Measurements from ENCODE around the gene CDK4.

CDK4 gene

GRCh38 chr12:57725851-57726150 lies 26.3 kb downstream of the CDK4 start:
- no peak overlapping the region for H3K4ac ChIP-seq (ENCODE audit: low read depth, low read length)
- no peak overlapping the region for H2BK12ac ChIP-seq (ENCODE audit: low read length)
- no peak overlapping the region for H3K14ac ChIP-seq (ENCODE audit: low read length)
- H3K27ac ChIP-seq (ENCODE audit: low read depth, low read length) = no peak overlapping the region
- WGBS (ENCODE audit: extremely low coverage, insufficient coverage, insufficient read length) = no CpG with 5 or more reads among the region's 10 CpGs
- H2AK5ac ChIP-seq (ENCODE audit: low read length) = no peak overlapping the region
- no peak overlapping the region for H4K91ac ChIP-seq (ENCODE audit: low read depth, low read length)
- no peak overlapping the region for H3K18ac ChIP-seq (ENCODE audit: low read length)
- H2AFZ ChIP-seq (ENCODE audit: insufficient read depth, low read length, poor library complexity) = no peak overlapping the region
- H2BK5ac ChIP-seq (ENCODE audit: low read depth, low read length, poor library complexity) = no peak overlapping the region
- H4K8ac ChIP-seq (ENCODE audit: low read depth, low read length) = no peak overlapping the region
- peak overlapping the region; percentile 60 for H3K4me2 ChIP-seq (ENCODE audit: low read length)
- DNase-seq = no peak
- no peak overlapping the region for H3K4me3 ChIP-seq (ENCODE audit: low read depth, low read length)
- peaks cover 7 to 12% of the 10 kb centered on the region in 2 experiments for H3K4me1 ChIP-seq (ENCODE audit: control insufficient read depth in 1 of 2, insufficient read depth in 2 of 2, low read length in 2 of 2)
- H3K27me3 ChIP-seq (ENCODE audit: insufficient read depth, low read length) = peaks cover 26% of the 10 kb centered on the region
- H3K36me3 ChIP-seq (ENCODE audit: control insufficient read depth in 1 of 2, insufficient read depth in 2 of 2, low read length in 2 of 2) = peaks cover 6 to 10% of the 10 kb centered on the region in 2 experiments
- H3K79me1 ChIP-seq (ENCODE audit: low read length) = no peaks in the 10 kb centered on the region
- no peak overlapping the region for H3K9ac ChIP-seq (ENCODE audit: low read length)
- no peak overlapping the region for H3K23ac ChIP-seq (ENCODE audit: low read length)
- peaks cover 19% of the 10 kb centered on the region for H3K9me3 ChIP-seq (ENCODE audit: insufficient read depth, low read depth, low read length)
- H4K12ac ChIP-seq (ENCODE audit: low read depth, low read length) = no peak overlapping the region
- H3K79me2 ChIP-seq (ENCODE audit: control insufficient read depth, insufficient read depth, low read length, poor library complexity) = no peaks in the 10 kb centered on the region
- no peak overlapping the region for H2BK120ac ChIP-seq (ENCODE audit: insufficient read depth, low read length, poor library complexity)

- H3K4me2 ChIP-seq (ENCODE audit: low read length) = no peak overlapping the region
- H3K27ac ChIP-seq (ENCODE audit: low read depth, low read length) = no peak overlapping the region
- no peaks in the 10 kb centered on the region for H3K79me1 ChIP-seq (ENCODE audit: low read length)
- H3K4me1 ChIP-seq (ENCODE audit: control insufficient read depth in 1 of 2, insufficient read depth in 2 of 2, low read length in 2 of 2) = peaks cover 7 to 12% of the 10 kb centered on the region in 2 experiments
- H2BK12ac ChIP-seq (ENCODE audit: low read length) = no peak overlapping the region
- H4K91ac ChIP-seq (ENCODE audit: low read depth, low read length) = no peak overlapping the region
- peaks cover 13 to 17% of the 10 kb centered on the region in 2 experiments for H3K36me3 ChIP-seq (ENCODE audit: control insufficient read depth in 1 of 2, insufficient read depth in 2 of 2, low read length in 2 of 2)
- H3K4ac ChIP-seq (ENCODE audit: low read depth, low read length) = no peak overlapping the region
- H3K18ac ChIP-seq (ENCODE audit: low read length) = no peak overlapping the region
- H4K12ac ChIP-seq (ENCODE audit: low read depth, low read length) = no peak overlapping the region
- no peak overlapping the region for H2BK120ac ChIP-seq (ENCODE audit: insufficient read depth, low read length, poor library complexity)
- no peak overlapping the region for H3K4me3 ChIP-seq (ENCODE audit: low read depth, low read length)
- no CpG with 5 or more reads among the region's 11 CpGs for WGBS (ENCODE audit: extremely low coverage, insufficient coverage, insufficient read length)
- no peak overlapping the region for H3K9ac ChIP-seq (ENCODE audit: low read length)
- peaks cover 26% of the 10 kb centered on the region for H3K27me3 ChIP-seq (ENCODE audit: insufficient read depth, low read length)
- peaks cover 19% of the 10 kb centered on the region for H3K9me3 ChIP-seq (ENCODE audit: insufficient read depth, low read depth, low read length)
- no peak overlapping the region for H3K14ac ChIP-seq (ENCODE audit: low read length)
- no peak for DNase-seq
- no peak overlapping the region for H2AFZ ChIP-seq (ENCODE audit: insufficient read depth, low read length, poor library complexity)
- no peaks in the 10 kb centered on the region for H3K79me2 ChIP-seq (ENCODE audit: control insufficient read depth, insufficient read depth, low read length, poor library complexity)
- H2BK5ac ChIP-seq (ENCODE audit: low read depth, low read length, poor library complexity) = no peak overlapping the region
- H2AK5ac ChIP-seq (ENCODE audit: low read length) = no peak overlapping the region
- no peak overlapping the region for H3K23ac ChIP-seq (ENCODE audit: low read length)
- H4K8ac ChIP-seq (ENCODE audit: low read depth, low read length) = no peak overlapping the region
Observed at GRCh38 chr12:57724936-57725740, 27.0 kb downstream of the CDK4 start.

GRCh38 chr12:57724003-57724935 lies 27.8 kb downstream of the CDK4 start:
- Histone ChIP-seq H2AK5ac (ENCODE audit: low read length) (no peak overlapping the region), H4K12ac (ENCODE audit: low read depth, low read length) (no peak overlapping the region), H3K27ac (ENCODE audit: low read depth, low read length) (no peak overlapping the region), H3K18ac (ENCODE audit: low read length) (no peak overlapping the region), H3K9ac (ENCODE audit: low read length) (no peak overlapping the region), H2BK120ac (ENCODE audit: insufficient read depth, low read length, poor library complexity) (no peak overlapping the region), H3K27me3 (ENCODE audit: insufficient read depth, low read length) (peaks cover 23% of the 10 kb centered on the region), H2BK12ac (ENCODE audit: low read length) (no peak overlapping the region), H3K4ac (ENCODE audit: low read depth, low read length) (no peak overlapping the region), H3K4me2 (ENCODE audit: low read length) (no peak overlapping the region), H3K14ac (ENCODE audit: low read length) (no peak overlapping the region), H3K4me1 (ENCODE audit: control insufficient read depth in 1 of 2, insufficient read depth in 2 of 2, low read length in 2 of 2) (peaks cover 7 to 12% of the 10 kb centered on the region in 2 experiments), H3K79me1 (ENCODE audit: low read length) (no peaks in the 10 kb centered on the region), H3K4me3 (ENCODE audit: low read depth, low read length) (peak overlapping the region; percentile 28), H4K8ac (ENCODE audit: low read depth, low read length) (no peak overlapping the region), H2AFZ (ENCODE audit: insufficient read depth, low read length, poor library complexity) (no peak overlapping the region), H2BK5ac (ENCODE audit: low read depth, low read length, poor library complexity) (no peak overlapping the region), H4K91ac (ENCODE audit: low read depth, low read length) (no peak overlapping the region), H3K79me2 (ENCODE audit: control insufficient read depth, insufficient read depth, low read length, poor library complexity) (no peaks in the 10 kb centered on the region), H3K36me3 (ENCODE audit: control insufficient read depth in 1 of 2, insufficient read depth in 2 of 2, low read length in 2 of 2) (peaks cover 17 to 24% of the 10 kb centered on the region in 2 experiments), H3K9me3 (ENCODE audit: insufficient read depth, low read depth, low read length) (peaks cover 17% of the 10 kb centered on the region), H3K23ac (ENCODE audit: low read length) (no peak overlapping the region)
- no CpG with 5 or more reads among the region's 12 CpGs for WGBS (ENCODE audit: extremely low coverage, insufficient coverage, insufficient read length)
- DNase-seq = no peak

- no peaks in the 10 kb centered on the region for H3K79me2 ChIP-seq (ENCODE audit: control insufficient read depth, insufficient read depth, low read length, poor library complexity)
- H4K91ac ChIP-seq (ENCODE audit: low read depth, low read length) = no peak overlapping the region
- no peak overlapping the region for H3K23ac ChIP-seq (ENCODE audit: low read length)
- WGBS (ENCODE audit: extremely low coverage, insufficient coverage, insufficient read length) = no CpG with 5 or more reads among the region's 2 CpGs
- peaks cover 22% of the 10 kb centered on the region for H3K27me3 ChIP-seq (ENCODE audit: insufficient read depth, low read length)
- no peak overlapping the region for H4K8ac ChIP-seq (ENCODE audit: low read depth, low read length)
- H3K4me2 ChIP-seq (ENCODE audit: low read length) = no peak overlapping the region
- H3K79me1 ChIP-seq (ENCODE audit: low read length) = no peaks in the 10 kb centered on the region
- H3K18ac ChIP-seq (ENCODE audit: low read length) = no peak overlapping the region
- peaks cover 23 to 31% of the 10 kb centered on the region in 2 experiments for H3K36me3 ChIP-seq (ENCODE audit: control insufficient read depth in 1 of 2, insufficient read depth in 2 of 2, low read length in 2 of 2)
- peaks cover 17% of the 10 kb centered on the region for H3K9me3 ChIP-seq (ENCODE audit: insufficient read depth, low read depth, low read length)
- H3K14ac ChIP-seq (ENCODE audit: low read length) = no peak overlapping the region
- H3K4me1 ChIP-seq (ENCODE audit: control insufficient read depth in 1 of 2, insufficient read depth in 2 of 2, low read length in 2 of 2) = peaks cover 7 to 12% of the 10 kb centered on the region in 2 experiments
- H3K27ac ChIP-seq (ENCODE audit: low read depth, low read length) = no peak overlapping the region
- H2AK5ac ChIP-seq (ENCODE audit: low read length) = no peak overlapping the region
- no peak overlapping the region for H3K4ac ChIP-seq (ENCODE audit: low read depth, low read length)
- no peak overlapping the region for H3K4me3 ChIP-seq (ENCODE audit: low read depth, low read length)
- H2BK5ac ChIP-seq (ENCODE audit: low read depth, low read length, poor library complexity) = no peak overlapping the region
- H3K9ac ChIP-seq (ENCODE audit: low read length) = no peak overlapping the region
- no peak overlapping the region for H4K12ac ChIP-seq (ENCODE audit: low read depth, low read length)
- H2BK12ac ChIP-seq (ENCODE audit: low read length) = no peak overlapping the region
- DNase-seq = no peak
- H2BK120ac ChIP-seq (ENCODE audit: insufficient read depth, low read length, poor library complexity) = no peak overlapping the region
- no peak overlapping the region for H2AFZ ChIP-seq (ENCODE audit: insufficient read depth, low read length, poor library complexity)
Observed at GRCh38 chr12:57723630-57723962, 28.5 kb downstream of the CDK4 start.
